DMS53 (cell line): ENCODE measurements around the gene NOP14.

Experiments used
- DNase-seq: peaks from one replicate; lab custom pipeline; 2025; lab: John Stamatoyannopoulos, UW

Gene NOP14

GRCh38 chr4:2914256-2915126 is 48.7 kb downstream of the NOP14 start:
- DNase-seq, result no peak

- peak; percentile 74 for DNase-seq
Observed at GRCh38 chr4:2913168-2913567, 50.0 kb downstream of the NOP14 start.

GRCh38 chr4:2911868-2912267 is 51.3 kb downstream of the NOP14 start:
- DNase-seq, result no peak

- DNase-seq, result no peak
Observed at GRCh38 chr4:2910409-2910808, 52.8 kb downstream of the NOP14 start.

GRCh38 chr4:2909583-2909982 is 53.6 kb downstream of the NOP14 start:
- no peak for DNase-seq

- no peak for DNase-seq
Observed at GRCh38 chr4:2908686-2909085, 54.5 kb downstream of the NOP14 start.

- DNase-seq, result peak; percentile 99
Observed at GRCh38 chr4:2907706-2908293, 55.4 kb downstream of the NOP14 start.

- peak; percentile 85 for DNase-seq
Observed at GRCh38 chr4:2907226-2907625, 56.0 kb downstream of the NOP14 start.

GRCh38 chr4:2906218-2906617 is 57.0 kb downstream of the NOP14 start:
- no peak for DNase-seq

- DNase-seq, result no peak
Observed at GRCh38 chr4:2905544-2905943, 57.7 kb downstream of the NOP14 start.

GRCh38 chr4:2902126-2902525 is 61.1 kb downstream of the NOP14 start:
- DNase-seq, result no peak

GRCh38 chr4:2901186-2901585 is 62.0 kb downstream of the NOP14 start:
- DNase-seq, result no peak

- no peak for DNase-seq
Observed at GRCh38 chr4:2900741-2901140, 62.5 kb downstream of the NOP14 start.

- no peak for DNase-seq
Observed at GRCh38 chr4:2898001-2898400, 65.2 kb downstream of the NOP14 start.

GRCh38 chr4:2893772-2894171 is 69.4 kb downstream of the NOP14 start:
- DNase-seq, result no peak

- no peak for DNase-seq
Observed at GRCh38 chr4:2891294-2891693, 71.9 kb downstream of the NOP14 start.

- no peak for DNase-seq
Observed at GRCh38 chr4:2888886-2889285, 74.3 kb downstream of the NOP14 start.
